GM12878 (cell line): ENCODE measurements around the gene R3HDM1.

Experiments
- ATF7 ChIP-seq: fragments of 450-650 bp; IDR thresholded peaks from 2 replicates; pipeline ENCODE4 v1.6.1; 2016; ENCODE audit warnings: low read depth, mild to moderate bottlenecking
- CBFB ChIP-seq: IDR thresholded peaks from 2 replicates; pipeline ENCODE4 v1.6.1; 2016; ENCODE audit warnings: antibody characterized with exemption, low read depth
- CTCF ChIP-seq, 3 experiments: IDR thresholded peaks in 2 of 3; conservative IDR thresholded peaks in 1 of 3; 2 replicates each; pipeline ENCODE4 v1.5.1; 2011; ENCODE audit warnings: low read depth in 3 of 3, low read length in 3 of 3, mild to moderate bottlenecking in 3 of 3, control low read depth in 2 of 3, moderate library complexity in 2 of 3, inconsistent platforms in 1 of 3, mixed read lengths in 1 of 3; ENCODE audit not compliant: control insufficient read depth in 2 of 3, insufficient read depth in 1 of 3; ENCODE audit errors: extremely low read depth in 1 of 3
- JUND ChIP-seq: IDR thresholded peaks from 2 replicates; pipeline ENCODE4 v1.6.1; 2012; ENCODE audit warnings: low read depth, mild to moderate bottlenecking, low read length, improper control_type of control experiment, moderate library complexity
- YY1 ChIP-seq: IDR thresholded peaks from 2 replicates; pipeline ENCODE4 v1.6.1; 2011; ENCODE audit warnings: low read depth, mild to moderate bottlenecking, low read length

GRCh38 chr2:135485441-135485840 lies 45.8 kb upstream of the R3HDM1 start:
- TF ChIP-seq ATF7: no peak
- TF ChIP-seq CBFB: no peak
- no peak for TF ChIP-seq CTCF (IDR thresholded peaks at IDR 0.05 in 2 of 3, conservative IDR thresholded peaks at IDR 0.05 in 1 of 3; ENCODE audit: control insufficient read depth in 2 of 3, extremely low read depth in 1 of 3, insufficient read depth in 1 of 3, low read depth in 3 of 3, low read length in 3 of 3)
- TF ChIP-seq YY1: no peak
- no peak for TF ChIP-seq JUND
